Daoy (cell line): ENCODE results near the gene EPN1. TPM values are rescaled to one million over a fixed set of nuclear protein-coding genes. Genes with fewer than 3 reads are reported as not detected.

Source experiments
- DNase-seq: peaks from one replicate; pipeline ENCODE4 v3.0.0-alpha.2; 2015; ENCODE audit warnings: low read depth
- total RNA-seq: library from RNA; depleted of rRNA; stranded (reverse); fragments of >200 nt; shearing (Covaris generic); gene quantifications from 2 replicates; pipeline ENCODE4 v1.2.3, GENCODE V29; 2014

Gene EPN1
- total RNA-seq, 1 experiment from 2014 or later = 26.6 TPM

GRCh38 chr19:55679343-55680257, 4.6 kb downstream of the EPN1 start:
- DNase-seq = no peak

GRCh38 chr19:55680339-55681130, 5.5 kb downstream of the EPN1 start:
- no peak for DNase-seq

GRCh38 chr19:55681131-55682092, 6.4 kb downstream of the EPN1 start:
- no peak for DNase-seq

GRCh38 chr19:55683449-55684261, 8.6 kb downstream of the EPN1 start:
- no peak for DNase-seq

GRCh38 chr19:55684946-55685681, 10.1 kb downstream of the EPN1 start:
- DNase-seq = no peak

GRCh38 chr19:55685776-55686175, 10.8 kb downstream of the EPN1 start:
- no peak for DNase-seq

- DNase-seq = no peak
Measured at GRCh38 chr19:55686311-55687050, 11.5 kb downstream of the EPN1 start.

- DNase-seq = no peak
Measured at GRCh38 chr19:55687281-55688201, 12.5 kb downstream of the EPN1 start.

- no peak for DNase-seq
Measured at GRCh38 chr19:55688422-55689218, 13.6 kb downstream of the EPN1 start.

GRCh38 chr19:55689411-55690108, 14.5 kb downstream of the EPN1 start:
- no peak for DNase-seq

GRCh38 chr19:55690109-55690768, 15.2 kb downstream of the EPN1 start:
- no peak for DNase-seq

GRCh38 chr19:55690769-55691545, 15.9 kb downstream of the EPN1 start:
- DNase-seq = no peak

GRCh38 chr19:55691561-55692481, 16.8 kb downstream of the EPN1 start:
- DNase-seq = no peak

- no peak for DNase-seq
Measured at GRCh38 chr19:55692681-55693081, 17.7 kb downstream of the EPN1 start.
